GM12864 (cell line): ENCODE data around the gene PCED1A.
"Not testable (repeated sequence)": the region's sequence is repeated elsewhere in the genome, so short reads cannot be mapped to it uniquely, and the experiment has no call there.

Experiments
- DNase-seq: peaks from one replicate; pipeline ENCODE4 v3.0.0-alpha.2; 2011; ENCODE audit warnings: low read depth
- H3K4me3 ChIP-seq: 2 replicates; pipeline ENCODE4 v1.5.1; 2011; ENCODE audit warnings: mild to moderate bottlenecking, low read depth, low read length, control low read depth
- TF ChIP-seq, protein P1 (sequence below): IDR thresholded peaks from 2 replicates; pipeline ENCODE4 v1.5.1; 2011; ENCODE audit warnings: low read depth, mild to moderate bottlenecking, moderate library complexity, low read length, control low read depth, inconsistent platforms; ENCODE audit errors: missing control alignments

PCED1A gene

DNA sequence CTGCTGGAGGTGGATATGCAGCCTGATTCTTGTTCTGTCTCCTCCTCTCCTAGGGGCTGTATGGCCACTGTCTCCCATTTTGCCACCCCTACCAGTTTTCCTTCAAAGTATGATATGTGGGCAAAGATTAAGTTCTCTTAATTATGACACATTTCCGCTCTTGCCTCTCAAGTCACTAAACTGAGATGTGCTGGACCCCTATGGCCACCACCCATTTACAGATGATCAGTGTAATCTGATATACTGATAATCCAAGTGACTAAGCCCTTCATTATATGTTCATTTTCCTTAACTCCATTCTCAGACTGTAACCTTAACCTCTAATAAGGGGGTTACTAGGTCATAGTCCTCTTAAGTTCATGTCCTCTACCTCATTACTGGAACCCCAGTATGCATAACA, 26.4 kb downstream of the PCED1A start:
- TF ChIP-seq, protein P1, sequence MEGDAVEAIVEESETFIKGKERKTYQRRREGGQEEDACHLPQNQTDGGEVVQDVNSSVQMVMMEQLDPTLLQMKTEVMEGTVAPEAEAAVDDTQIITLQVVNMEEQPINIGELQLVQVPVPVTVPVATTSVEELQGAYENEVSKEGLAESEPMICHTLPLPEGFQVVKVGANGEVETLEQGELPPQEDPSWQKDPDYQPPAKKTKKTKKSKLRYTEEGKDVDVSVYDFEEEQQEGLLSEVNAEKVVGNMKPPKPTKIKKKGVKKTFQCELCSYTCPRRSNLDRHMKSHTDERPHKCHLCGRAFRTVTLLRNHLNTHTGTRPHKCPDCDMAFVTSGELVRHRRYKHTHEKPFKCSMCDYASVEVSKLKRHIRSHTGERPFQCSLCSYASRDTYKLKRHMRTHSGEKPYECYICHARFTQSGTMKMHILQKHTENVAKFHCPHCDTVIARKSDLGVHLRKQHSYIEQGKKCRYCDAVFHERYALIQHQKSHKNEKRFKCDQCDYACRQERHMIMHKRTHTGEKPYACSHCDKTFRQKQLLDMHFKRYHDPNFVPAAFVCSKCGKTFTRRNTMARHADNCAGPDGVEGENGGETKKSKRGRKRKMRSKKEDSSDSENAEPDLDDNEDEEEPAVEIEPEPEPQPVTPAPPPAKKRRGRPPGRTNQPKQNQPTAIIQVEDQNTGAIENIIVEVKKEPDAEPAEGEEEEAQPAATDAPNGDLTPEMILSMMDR: no peak
- no peak for DNase-seq

DNA sequence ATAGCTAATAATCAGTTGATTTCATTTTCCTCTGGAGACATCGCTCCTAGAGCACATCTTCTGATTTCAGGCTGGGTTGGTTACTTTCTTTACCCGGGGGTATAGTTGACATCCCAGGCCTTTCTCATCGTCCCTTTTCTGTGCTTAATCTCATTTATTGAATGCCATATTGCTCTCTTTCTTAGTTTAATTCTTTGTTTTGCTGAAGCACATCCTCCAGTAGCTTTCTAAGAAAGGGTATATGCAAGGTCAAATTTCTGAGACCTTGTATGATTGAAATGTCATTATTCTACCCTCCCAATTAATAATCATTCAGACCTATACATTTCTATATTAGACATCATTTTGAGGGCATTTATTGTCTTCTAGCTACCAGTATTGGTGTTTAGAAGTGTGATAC, 28.3 kb downstream of the PCED1A start:
- no peak overlapping the region for H3K4me3 ChIP-seq
- DNase-seq: no peak
- TF ChIP-seq, protein P1: no peak

More for the DNA sequence above, 26.4 kb downstream of the PCED1A start:
- H3K4me3 ChIP-seq: no peak overlapping the region

DNA sequence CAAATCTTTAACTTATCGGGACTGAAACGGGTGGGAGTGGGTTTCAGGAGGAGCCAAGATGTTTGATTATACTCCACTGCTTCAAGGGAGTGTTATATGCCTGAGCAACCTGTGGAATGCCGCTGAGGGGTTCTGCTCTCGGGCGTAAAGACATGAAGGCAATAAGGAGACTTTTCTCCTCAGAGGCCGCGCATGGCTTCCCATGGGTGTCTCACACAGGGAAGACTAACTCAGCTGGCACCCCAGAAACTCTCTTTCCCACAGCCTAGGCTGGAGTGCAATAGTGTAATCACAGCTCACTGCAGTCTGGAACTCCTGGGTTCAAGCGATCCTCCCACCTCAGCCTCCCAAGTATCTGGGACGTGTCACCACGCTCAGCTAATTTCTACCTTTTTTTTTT, 30.8 kb downstream of the PCED1A start:
- H3K4me3 ChIP-seq: no peak overlapping the region
- TF ChIP-seq, protein P1: no peak
- DNase-seq: no peak

DNA sequence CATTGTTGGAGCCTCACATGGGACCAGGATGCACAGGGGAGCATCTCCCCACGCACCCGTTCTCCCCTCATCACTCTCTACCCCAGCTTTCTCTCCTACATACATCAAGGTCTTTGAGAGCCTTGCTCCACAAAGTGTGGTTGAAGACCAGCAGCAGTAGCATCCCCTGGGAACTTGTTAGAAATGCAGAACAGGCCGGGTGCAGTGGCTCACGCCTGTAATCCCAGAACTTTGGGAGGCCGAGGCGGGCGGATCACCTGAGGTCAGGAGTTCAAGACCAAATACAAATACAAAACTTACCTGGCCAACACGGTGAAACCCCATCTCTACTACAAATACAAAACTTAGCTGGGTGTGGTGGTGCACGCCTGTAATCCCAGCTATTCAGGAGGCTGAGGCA, 32.5 kb downstream of the PCED1A start:
- not testable (repeated sequence) for H3K4me3 ChIP-seq, DNase-seq

DNA sequence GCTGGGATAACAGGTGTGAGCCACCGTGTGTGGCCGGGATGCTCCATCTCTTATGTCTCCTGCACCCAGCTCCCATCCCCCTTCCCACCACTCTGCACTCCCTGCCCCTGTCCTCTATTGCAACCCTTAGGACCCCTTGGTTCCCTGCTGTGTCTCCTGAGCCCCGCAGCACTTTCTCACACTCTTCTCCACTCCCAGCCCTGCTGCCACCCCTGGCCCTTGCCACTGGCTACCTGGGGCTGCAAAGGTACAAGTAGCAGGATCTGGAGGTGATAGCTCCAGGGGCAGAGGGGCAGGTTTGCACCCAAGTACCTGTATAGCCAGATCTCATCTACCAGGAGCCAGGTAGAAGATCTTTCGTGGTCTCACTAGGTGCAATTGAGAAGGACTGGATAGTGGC, 33.4 kb downstream of the PCED1A start:
- no peak for DNase-seq
- TF ChIP-seq, protein P1: no peak

DNA sequence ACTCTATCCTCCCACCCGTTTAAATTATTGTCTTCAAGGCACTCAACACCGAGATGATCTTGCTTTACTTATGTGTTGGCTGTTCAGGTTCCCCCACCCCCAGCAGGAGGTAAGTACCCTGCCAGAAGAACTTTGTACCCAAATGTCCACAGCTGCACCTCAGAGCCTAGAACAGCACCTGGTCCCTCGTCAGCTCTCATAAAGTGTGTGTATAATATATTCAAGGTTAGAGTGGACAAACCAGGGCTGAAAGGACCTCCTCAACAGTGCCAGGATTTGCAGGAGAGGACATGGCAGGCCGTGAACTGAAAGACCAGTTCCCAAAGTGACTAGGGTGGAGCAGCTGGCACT, 34.1 kb downstream of the PCED1A start:
- H3K4me3 ChIP-seq: no peak overlapping the region
- no peak for DNase-seq
- TF ChIP-seq, protein P1: no peak

More for the DNA sequence above, 33.4 kb downstream of the PCED1A start:
- H3K4me3 ChIP-seq: no peak overlapping the region

DNA sequence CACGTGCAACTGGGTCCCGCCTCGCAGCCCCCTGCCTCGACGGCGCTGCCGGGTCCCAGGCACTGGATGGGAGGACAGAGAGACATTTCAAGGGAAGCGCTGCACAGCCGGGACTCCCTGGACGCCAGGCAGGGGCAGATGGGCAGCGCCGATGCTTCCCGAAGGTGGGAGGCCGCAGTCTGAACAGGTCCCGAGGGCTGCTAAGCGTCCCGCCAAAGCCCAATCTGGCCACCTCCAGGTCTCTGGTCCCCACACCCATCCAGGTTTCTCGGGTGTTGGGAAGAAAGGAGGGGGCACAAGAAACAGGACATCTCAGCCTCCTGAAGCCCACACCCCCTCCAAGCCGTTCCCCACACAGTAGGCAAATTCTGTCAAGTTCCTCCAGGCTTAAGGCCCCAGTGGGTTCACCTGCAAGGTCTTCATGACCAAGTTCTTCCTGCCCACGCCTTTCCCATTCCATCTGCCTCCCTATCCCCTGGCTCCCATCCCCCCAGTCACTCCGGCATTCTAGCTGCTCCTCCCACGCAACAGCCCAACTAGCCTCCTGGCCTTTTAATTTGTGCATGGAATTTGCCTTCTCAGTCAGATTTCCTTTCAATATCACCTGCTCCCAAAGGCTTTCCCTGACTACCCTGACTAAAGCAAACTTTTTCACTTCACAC, 34.6 kb downstream of the PCED1A start:
- TF ChIP-seq, protein P1: no peak
- no peak overlapping the region for H3K4me3 ChIP-seq
- no peak for DNase-seq
